VCaP (cell line): ENCODE measurements around the gene SLC6A16.

Experiments
- H3K27ac ChIP-seq: fragments of 450-650 bp; 2 replicates; pipeline ENCODE4 v1.5.1; 2017
- CTCF ChIP-seq: fragments of 450-650 bp; conservative IDR thresholded peaks from 2 replicates; pipeline ENCODE4 v1.5.1; 2017; ENCODE audit warnings: mild to moderate bottlenecking, moderate library complexity

SLC6A16 gene

GRCh38 chr19:49349567-49349966 lies 24.6 kb upstream of the SLC6A16 start:
- TF ChIP-seq CTCF, result no peak

GRCh38 chr19:49348305-49349189 lies 23.6 kb upstream of the SLC6A16 start:
- no peak overlapping the region for H3K27ac ChIP-seq

More at GRCh38 chr19:49349567-49349966, 24.6 kb upstream of the SLC6A16 start:
- H3K27ac ChIP-seq, result no peak overlapping the region

GRCh38 chr19:49347835-49348234 lies 22.8 kb upstream of the SLC6A16 start:
- no peak overlapping the region for H3K27ac ChIP-seq
- TF ChIP-seq CTCF, result no peak; the same call in 1 of the 2 replicates

More at GRCh38 chr19:49348305-49349189, 23.6 kb upstream of the SLC6A16 start:
- no peak for TF ChIP-seq CTCF

- H3K27ac ChIP-seq, result no peak overlapping the region
- TF ChIP-seq CTCF, result no peak
Observed at GRCh38 chr19:49347191-49347590, 22.2 kb upstream of the SLC6A16 start.

- no peak for TF ChIP-seq CTCF
Observed at GRCh38 chr19:49344505-49345423, 19.8 kb upstream of the SLC6A16 start.

GRCh38 chr19:49343123-49343522 lies 18.1 kb upstream of the SLC6A16 start:
- no peak for TF ChIP-seq CTCF
- H3K27ac ChIP-seq, result no peak overlapping the region

More at GRCh38 chr19:49344505-49345423, 19.8 kb upstream of the SLC6A16 start:
- H3K27ac ChIP-seq, result no peak overlapping the region

GRCh38 chr19:49342291-49342721 lies 17.3 kb upstream of the SLC6A16 start:
- no peak for TF ChIP-seq CTCF
- H3K27ac ChIP-seq, result no peak overlapping the region
